ENCODE results near the gene TTC21A.
A peak's percentile ranks its signal among the peaks of the same experiment; 100 is the strongest.
"Not testable (repeated sequence)": the region's sequence is repeated elsewhere in the genome, so short reads cannot be mapped to it uniquely, and the experiment has no call there.

Gene TTC21A

GRCh38 chr3:39153977-39154279, 46.4 kb downstream of the TTC21A start:
- DNase-seq = no peak

GRCh38 chr3:39154280-39155021, 47.0 kb downstream of the TTC21A start:
- no peak for DNase-seq

DNA sequence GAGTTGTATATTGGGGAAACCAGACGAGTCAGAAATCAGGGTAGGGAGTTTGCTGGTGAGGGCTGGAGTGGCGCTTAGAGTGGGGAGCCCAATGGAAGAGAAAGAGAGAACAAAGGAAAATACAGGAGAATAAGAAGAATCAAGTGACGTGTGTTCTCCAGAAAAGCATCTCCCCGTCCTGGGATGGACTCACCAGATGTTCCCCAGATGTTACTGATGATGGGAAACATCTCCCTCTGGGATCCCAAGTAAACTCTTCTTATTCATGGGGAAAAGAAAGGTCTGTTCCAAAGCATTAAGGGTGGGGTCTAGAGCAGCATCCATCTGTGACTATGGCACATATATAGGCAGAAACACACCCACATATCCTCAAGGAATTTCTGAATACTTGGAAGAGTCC, 48.9 kb downstream of the TTC21A start:
- DNase-seq = no peak

- DNase-seq = no peak
Measured at GRCh38 chr3:39157359-39157758, 49.9 kb downstream of the TTC21A start.

- no peak for DNase-seq
Measured at GRCh38 chr3:39158148-39158715, 50.8 kb downstream of the TTC21A start.

DNA sequence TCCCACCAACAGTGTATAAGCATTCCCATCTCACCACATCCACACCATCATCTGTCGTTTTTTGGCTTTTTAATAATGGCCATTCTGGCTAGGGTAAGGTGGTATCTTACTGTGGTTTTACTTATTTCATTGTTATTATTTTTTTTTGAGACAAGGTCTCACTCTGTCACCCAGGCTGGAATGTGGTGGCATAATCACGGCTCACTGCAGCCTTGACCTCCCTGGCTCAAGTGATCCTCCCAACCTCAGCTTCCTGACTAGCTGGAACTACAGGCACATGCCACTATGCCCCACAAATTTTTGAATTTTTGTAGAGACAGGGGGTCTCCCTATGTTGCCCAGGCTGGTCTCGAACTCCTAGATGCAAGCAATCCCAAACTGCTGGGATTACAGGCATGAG, 56.9 kb downstream of the TTC21A start:
- DNase-seq = no peak

- no peak for DNase-seq
Measured at GRCh38 chr3:39165518-39165917, 58.0 kb downstream of the TTC21A start.

DNA sequence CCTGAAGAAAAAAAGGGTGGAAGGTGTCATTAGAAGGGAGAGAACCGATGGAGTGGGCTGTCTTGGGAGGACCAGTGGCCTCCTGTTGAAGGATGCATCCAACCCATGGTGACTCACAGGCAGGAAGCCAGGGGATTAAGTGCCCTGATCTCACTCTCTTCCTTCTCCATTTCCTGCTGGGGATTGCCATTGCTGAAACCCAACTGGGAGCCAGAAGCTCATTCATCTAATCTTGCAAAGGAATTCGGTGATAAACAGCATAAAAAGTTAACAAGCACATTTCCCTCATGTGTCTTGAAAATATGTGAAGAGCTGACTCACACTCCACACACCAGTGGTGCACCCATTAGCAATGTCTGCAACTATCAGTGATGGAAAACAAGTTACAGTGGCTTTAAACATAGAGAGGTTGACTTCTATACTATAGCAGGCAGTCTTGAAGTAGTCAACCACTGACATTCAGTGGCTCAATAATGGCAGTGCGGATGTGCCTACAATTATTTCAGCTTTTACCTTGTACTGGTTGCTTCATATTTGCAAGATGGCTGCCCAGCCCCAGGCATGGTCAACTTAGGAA, 58.7 kb downstream of the TTC21A start:
- DNase-seq = no peak

GRCh38 chr3:39166932-39167532, 59.6 kb downstream of the TTC21A start:
- no peak for DNase-seq

DNA sequence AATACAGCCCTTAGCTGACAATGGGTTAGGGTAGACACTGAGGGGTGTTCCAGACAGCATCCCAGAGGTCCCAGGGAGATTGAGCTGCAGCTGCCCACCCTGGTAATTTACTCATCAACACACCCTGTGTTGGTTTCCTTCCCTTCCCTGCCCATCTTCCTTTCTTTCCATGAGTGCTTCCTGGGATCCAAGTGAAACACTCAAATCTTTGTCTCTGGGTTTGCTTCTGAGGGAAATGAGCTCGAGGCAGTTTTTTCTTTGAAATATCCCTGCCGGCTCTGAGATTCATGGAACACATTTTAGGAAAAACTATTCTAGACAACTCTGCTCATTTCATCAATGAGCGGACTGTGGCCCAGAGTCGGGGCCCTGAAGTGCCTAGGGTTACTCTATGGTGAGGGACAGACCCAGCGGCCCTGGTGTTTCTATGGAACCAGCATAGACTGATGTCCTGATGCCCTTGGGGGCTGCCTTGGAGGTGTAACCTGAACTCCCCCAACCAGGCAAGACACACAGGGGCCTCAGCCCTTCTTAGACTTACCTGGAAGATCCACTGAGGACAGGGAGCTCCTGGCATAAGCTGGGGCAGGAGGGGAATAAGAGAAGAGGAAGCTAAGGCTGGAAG, 60.8 kb downstream of the TTC21A start:
- DNase-seq = no peak

DNA sequence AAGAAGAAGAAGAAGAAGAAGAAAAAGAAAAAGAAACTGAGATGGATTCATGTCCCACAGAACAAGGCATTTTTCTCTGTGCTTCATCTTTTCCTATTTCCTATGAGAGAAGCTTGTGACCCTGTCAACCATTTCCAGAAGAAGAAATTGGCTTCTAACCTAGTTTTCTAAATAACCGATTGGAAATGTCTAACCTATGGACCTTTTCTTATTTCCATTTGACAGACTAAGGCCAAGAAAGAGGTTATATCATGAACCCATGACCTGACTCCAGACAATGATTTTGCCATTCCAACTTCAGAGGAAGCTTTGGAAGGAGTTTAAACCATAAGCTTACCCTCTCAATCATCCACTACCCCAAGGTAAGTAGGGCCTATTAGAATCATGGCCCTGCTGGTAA, 62.2 kb downstream of the TTC21A start:
- DNase-seq = no peak

DNA sequence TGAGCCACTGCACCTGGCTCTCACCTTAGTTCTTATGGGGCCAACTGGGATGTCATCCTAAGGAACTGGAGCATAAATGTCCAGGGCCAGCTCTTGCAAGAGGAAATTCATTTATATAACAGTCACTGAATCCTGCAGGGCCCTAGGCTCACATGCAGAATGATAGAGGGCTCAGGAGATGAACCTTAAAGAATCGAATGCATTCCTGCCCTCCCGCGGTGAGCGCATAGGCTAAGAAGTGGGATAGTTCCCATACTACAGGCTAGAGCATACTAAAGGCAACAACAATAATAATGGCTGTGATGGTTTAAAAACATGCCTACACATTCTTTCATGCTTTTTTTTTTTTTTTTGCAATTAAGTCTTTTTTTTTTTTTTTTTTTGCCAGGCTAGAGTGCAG, 63.0 kb downstream of the TTC21A start:
- no peak for DNase-seq

- not testable (repeated sequence) for DNase-seq
Measured at GRCh38 chr3:39170877-39171276, 63.4 kb downstream of the TTC21A start.

DNA sequence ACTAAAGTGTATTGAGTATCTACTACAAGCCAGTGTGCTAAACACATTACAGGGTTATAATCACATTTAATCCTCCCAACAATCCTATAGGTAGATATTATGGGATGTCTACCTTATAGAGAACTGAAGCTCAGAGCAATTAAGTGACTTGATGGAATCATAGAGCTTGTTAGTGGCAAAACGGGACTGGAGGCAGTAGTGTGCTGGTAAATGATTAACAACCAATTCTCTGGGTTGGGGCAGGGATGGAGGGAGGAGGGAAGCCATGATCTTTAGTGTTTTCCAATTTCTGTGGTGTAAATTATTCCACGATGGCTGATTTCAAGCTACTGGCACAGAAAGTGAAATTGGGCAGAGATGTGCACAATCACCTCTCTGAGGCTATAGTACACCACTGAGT, 64.4 kb downstream of the TTC21A start:
- no peak for DNase-seq

DNA sequence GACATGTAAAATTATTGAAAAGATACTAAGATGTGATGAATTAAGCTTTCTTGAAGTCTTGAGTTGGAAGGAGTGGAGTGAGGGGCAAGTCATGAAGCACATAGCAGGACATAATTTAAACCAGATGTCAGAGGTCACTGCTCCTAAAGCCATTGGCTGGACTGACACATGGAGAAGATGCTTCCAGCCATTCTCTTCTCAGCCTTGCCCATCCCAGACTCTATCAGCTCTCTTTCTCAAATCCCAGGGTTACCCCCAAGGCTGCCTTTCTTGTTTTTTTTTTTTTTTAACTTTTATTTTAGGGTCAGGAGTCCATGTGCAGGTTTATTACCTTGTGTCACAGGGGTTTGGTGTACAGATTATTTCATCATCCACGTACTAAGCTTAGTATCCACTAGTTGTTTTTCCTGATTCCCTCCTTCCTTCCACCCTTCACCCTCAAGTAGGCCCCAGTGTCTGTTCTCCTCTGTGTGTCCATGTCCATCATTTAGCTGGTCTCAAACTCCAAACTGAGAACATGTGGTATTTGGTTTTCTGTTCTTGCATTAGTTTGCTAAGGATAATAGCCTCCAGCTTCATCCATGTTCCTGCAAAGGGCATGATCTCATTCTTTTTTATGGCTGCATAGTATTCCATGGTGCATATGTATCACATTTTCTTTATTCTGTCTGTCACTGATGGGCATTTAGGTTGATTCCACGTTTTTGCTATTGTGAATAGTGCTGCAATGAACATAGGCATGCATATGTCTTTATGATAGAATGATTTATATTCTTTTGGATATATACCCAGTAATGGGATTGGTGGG, 66.0 kb downstream of the TTC21A start:
- DNase-seq = no peak

- DNase-seq = no peak
Measured at GRCh38 chr3:39176025-39176714, 68.7 kb downstream of the TTC21A start.

DNA sequence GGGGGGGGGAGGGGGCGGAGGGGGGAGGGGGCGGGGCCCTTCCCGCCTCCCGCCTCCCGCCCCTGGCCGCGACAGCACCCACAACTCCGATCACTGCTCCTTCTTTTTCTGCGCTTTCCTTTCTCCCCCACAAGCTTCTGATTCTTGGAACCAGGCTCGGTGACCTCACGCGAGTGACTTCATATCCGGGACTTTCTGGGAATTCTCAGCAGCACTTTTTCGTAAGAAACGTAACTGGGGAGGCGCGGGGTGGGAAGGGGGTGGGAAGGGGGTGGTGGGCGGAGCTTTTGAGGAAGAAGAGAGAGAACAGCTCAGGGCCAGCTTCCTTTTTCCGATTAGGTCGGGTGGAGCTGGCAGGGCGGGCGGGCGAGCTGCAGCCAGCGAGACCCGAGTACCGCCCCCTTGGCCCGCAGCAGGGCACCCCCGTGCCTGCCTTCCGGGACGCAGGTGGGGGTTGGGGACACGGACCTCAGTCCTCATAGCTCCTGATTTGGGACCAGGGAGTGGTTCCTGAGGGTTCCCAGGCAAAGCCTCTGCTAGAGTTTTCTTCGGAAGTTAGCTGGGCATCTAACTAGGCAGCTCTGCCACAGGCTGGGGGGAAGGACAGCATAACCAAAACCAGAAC, 70.3 kb downstream of the TTC21A start:
- peak; percentile 64 for DNase-seq

- no peak for DNase-seq
Measured at GRCh38 chr3:39178553-39178952, 71.1 kb downstream of the TTC21A start.

DNA sequence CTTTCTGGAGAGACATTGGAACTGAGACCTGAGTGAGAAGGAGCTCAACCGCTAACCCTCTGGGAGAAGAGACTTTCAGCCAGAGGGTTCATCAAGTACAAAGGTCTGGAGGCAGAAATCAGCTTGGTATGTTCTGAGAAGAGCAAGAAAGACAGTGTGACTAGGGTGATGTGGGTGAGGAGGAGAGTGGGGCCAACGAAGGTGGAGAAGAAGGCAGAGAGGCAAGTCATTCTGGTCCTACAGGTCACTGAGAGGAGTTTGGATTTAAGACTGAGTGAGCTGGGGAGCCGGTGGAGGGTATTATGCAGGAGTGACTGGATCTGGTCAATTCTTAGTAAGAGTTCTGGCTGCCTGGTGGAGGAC, 72.7 kb downstream of the TTC21A start:
- no peak for DNase-seq

DNA sequence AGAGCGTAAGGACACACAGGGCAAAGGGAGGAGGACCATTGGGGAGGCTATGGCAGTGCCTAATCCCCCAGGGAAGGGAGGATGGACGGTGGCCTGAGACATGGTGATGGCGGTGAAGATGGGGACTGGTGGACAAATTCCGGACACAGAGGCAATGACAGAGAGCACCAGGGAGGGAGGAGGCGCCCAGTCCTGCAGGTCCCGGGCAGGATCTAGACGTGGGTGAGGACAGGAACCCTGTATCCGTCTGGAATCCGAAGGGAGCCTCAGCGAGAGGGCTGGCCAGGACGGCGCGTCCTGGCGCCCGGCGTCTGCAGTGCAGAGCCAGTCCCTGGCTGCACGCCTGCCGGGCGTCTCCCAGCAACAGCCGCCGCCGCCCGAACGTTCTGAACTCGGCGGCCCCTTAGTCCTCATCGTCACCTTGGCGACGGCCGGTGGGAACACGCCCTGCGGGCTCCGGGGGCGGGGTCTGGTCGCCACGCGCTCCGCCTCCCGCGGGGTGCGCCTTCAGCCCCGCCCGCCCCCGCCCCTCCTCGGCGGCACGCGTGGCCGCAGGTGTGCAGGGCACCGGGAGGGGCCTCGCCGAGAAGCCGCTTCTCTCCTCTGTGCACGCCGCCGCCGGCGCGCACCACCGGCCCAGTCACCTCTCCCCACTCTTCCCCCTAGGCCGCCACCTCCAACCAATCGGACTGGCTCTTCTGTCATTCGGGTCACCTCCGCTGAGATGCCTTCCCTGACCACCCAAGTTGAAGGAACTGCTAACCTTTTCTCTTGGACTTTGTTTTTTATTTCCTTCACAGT, 73.3 kb downstream of the TTC21A start:
- DNase-seq = peak; percentile 90
